HepG2 (cell line): ENCODE measurements around the gene SEC14L5. TPM values are rescaled to one million over a fixed set of nuclear protein-coding genes. Genes with fewer than 3 reads are reported as not detected.

Experiments used
- FOXO1 ChIP-seq: sonication (generic); formaldehyde crosslinking; IDR thresholded peaks from 2 replicates; pipeline ENCODE4 v1.4.0; 2020; ENCODE audit warnings: missing genetic modification reagents
- GATA4 ChIP-seq: sonication (generic); IDR thresholded peaks from 2 replicates; pipeline ENCODE4 v1.6.1; 2016; ENCODE audit warnings: antibody characterized with exemption, low read depth, borderline replicate concordance
- ISL2 ChIP-seq: sonication (generic); formaldehyde crosslinking; IDR thresholded peaks from 2 replicates; pipeline ENCODE4 v1.5.0; 2020; ENCODE audit warnings: missing genetic modification reagents
- MIER2 ChIP-seq: IDR thresholded peaks from 2 replicates; pipeline ENCODE4 v1.6.1; 2016; ENCODE audit warnings: missing biosample characterization, missing genetic modification reagents
- polyA plus RNA-seq, 8 experiments: library from polyadenylated mRNA; depleted of rRNA in 3 of 8; stranded (reverse) in 7 of 8; unstranded in 1 of 8; fragments of >200 nt; fragmentation: Illumina TruSeq in 4 of 8; extraction: Trizol in 4 of 8; gene quantifications; 2 replicates each; pipeline versions ENCODE4 v1.2.1 to v1.2.3, GENCODE V29; 2011 to 2016; ENCODE audit warnings: low read depth in 4 of 8, missing spikeins in 1 of 8, mixed read lengths in 1 of 8; ENCODE audit not compliant: insufficient read depth in 1 of 8
- total RNA-seq, 5 experiments: library from RNA; depleted of rRNA; stranded (reverse); fragments of >200 nt; fragmentation: Illumina TruSeq; extraction: Trizol; gene quantifications; 2 replicates each; pipeline ENCODE4 v1.2.3, GENCODE V29; 2016; ENCODE audit warnings: low read depth in 1 of 5
- TF ChIP-seq, protein P1 (sequence below): sonication (generic); formaldehyde crosslinking; IDR thresholded peaks from 2 replicates; pipeline ENCODE4 v1.5.0; 2020; ENCODE audit warnings: mild to moderate bottlenecking, missing genetic modification reagents, borderline replicate concordance
- TF ChIP-seq, protein P2 (sequence below): sonication (generic); formaldehyde crosslinking; IDR thresholded peaks from 2 replicates; pipeline ENCODE4 v1.4.0; 2020; ENCODE audit warnings: missing genetic modification reagents, mild to moderate bottlenecking, borderline replicate concordance
- TF ChIP-seq, protein P3 (sequence below): sonication (generic); formaldehyde crosslinking; IDR thresholded peaks from 2 replicates; pipeline ENCODE4 v1.4.0; 2020; ENCODE audit warnings: missing genetic modification reagents, mild to moderate bottlenecking, borderline replicate concordance

Gene SEC14L5
- total and polyA plus RNA-seq, 2 of the 13 experiments (the other 11 are each of a cell fraction or from before 2014, with no cell fraction given): 0.40 to 0.42 TPM

DNA sequence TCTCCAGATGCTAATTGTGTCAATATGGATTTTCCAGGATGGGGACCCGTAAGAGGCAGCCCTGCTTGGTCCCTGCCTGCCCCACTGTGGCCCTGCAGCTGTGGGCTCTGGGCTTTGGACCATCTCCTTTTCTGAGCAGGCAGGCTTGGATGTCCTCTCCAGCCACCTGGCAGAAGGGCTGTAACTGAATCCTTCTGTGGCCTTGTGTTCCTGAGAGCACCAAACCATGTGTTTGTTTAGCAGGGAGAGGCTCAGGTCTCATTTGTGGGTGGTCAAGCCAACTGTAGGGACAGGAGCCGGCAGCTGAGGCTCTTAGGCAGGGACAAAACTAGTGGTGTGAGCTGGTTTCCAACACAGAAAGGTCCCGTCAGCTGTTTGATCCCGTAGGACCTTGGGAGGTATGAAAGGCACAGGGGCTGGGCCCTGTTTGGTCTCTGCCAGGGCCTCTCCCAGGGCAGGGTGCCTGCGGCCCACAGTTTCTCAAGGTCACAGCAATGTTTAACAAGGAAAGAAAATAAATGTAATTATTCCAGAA lies 18.5 kb downstream of the SEC14L5 start (continued):
- TF ChIP-seq, protein P1, sequence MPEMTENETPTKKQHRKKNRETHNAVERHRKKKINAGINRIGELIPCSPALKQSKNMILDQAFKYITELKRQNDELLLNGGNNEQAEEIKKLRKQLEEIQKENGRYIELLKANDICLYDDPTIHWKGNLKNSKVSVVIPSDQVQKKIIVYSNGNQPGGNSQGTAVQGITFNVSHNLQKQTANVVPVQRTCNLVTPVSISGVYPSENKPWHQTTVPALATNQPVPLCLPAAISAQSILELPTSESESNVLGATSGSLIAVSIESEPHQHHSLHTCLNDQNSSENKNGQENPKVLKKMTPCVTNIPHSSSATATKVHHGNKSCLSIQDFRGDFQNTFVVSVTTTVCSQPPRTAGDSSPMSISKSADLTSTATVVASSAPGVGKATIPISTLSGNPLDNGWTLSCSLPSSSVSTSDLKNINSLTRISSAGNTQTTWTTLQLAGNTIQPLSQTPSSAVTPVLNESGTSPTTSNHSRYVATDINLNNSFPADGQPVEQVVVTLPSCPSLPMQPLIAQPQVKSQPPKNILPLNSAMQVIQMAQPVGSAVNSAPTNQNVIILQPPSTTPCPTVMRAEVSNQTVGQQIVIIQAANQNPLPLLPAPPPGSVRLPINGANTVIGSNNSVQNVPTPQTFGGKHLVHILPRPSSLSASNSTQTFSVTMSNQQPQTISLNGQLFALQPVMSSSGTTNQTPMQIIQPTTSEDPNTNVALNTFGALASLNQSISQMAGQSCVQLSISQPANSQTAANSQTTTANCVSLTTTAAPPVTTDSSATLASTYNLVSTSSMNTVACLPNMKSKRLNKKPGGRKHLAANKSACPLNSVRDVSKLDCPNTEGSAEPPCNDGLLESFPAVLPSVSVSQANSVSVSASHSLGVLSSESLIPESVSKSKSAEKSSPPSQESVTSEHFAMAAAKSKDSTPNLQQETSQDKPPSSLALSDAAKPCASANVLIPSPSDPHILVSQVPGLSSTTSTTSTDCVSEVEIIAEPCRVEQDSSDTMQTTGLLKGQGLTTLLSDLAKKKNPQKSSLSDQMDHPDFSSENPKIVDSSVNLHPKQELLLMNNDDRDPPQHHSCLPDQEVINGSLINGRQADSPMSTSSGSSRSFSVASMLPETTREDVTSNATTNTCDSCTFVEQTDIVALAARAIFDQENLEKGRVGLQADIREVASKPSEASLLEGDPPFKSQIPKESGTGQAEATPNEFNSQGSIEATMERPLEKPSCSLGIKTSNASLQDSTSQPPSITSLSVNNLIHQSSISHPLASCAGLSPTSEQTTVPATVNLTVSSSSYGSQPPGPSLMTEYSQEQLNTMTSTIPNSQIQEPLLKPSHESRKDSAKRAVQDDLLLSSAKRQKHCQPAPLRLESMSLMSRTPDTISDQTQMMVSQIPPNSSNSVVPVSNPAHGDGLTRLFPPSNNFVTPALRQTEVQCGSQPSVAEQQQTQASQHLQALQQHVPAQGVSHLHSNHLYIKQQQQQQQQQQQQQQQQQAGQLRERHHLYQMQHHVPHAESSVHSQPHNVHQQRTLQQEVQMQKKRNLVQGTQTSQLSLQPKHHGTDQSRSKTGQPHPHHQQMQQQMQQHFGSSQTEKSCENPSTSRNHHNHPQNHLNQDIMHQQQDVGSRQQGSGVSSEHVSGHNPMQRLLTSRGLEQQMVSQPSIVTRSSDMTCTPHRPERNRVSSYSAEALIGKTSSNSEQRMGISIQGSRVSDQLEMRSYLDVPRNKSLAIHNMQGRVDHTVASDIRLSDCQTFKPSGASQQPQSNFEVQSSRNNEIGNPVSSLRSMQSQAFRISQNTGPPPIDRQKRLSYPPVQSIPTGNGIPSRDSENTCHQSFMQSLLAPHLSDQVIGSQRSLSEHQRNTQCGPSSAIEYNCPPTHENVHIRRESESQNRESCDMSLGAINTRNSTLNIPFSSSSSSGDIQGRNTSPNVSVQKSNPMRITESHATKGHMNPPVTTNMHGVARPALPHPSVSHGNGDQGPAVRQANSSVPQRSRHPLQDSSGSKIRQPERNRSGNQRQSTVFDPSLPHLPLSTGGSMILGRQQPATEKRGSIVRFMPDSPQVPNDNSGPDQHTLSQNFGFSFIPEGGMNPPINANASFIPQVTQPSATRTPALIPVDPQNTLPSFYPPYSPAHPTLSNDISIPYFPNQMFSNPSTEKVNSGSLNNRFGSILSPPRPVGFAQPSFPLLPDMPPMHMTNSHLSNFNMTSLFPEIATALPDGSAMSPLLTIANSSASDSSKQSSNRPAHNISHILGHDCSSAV (CRISPR knock-in tag): no peak
- TF ChIP-seq, protein P2, sequence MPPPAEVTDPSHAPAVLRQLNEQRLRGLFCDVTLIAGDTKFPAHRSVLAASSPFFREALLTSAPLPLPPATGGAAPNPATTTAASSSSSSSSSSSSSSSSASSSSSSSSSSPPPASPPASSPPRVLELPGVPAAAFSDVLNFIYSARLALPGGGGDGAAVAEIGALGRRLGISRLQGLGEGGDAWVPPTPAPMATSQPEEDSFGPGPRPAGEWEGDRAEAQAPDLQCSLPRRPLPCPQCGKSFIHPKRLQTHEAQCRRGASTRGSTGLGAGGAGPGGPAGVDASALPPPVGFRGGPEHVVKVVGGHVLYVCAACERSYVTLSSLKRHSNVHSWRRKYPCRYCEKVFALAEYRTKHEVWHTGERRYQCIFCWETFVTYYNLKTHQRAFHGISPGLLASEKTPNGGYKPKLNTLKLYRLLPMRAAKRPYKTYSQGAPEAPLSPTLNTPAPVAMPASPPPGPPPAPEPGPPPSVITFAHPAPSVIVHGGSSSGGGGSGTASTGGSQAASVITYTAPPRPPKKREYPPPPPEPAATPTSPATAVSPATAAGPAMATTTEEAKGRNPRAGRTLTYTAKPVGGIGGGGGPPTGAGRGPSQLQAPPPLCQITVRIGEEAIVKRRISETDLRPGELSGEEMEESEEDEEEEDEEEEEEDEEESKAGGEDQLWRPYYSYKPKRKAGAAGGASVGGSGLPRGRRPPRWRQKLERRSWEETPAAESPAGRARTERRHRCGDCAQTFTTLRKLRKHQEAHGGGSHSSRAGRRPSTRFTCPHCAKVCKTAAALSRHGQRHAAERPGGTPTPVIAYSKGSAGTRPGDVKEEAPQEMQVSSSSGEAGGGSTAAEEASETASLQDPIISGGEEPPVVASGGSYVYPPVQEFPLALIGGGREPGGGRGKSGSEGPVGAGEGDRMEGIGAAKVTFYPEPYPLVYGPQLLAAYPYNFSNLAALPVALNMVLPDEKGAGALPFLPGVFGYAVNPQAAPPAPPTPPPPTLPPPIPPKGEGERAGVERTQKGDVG (CRISPR knock-in tag): peak; percentile 62; the same call in 1 of the 2 replicates
- TF ChIP-seq, protein P3, sequence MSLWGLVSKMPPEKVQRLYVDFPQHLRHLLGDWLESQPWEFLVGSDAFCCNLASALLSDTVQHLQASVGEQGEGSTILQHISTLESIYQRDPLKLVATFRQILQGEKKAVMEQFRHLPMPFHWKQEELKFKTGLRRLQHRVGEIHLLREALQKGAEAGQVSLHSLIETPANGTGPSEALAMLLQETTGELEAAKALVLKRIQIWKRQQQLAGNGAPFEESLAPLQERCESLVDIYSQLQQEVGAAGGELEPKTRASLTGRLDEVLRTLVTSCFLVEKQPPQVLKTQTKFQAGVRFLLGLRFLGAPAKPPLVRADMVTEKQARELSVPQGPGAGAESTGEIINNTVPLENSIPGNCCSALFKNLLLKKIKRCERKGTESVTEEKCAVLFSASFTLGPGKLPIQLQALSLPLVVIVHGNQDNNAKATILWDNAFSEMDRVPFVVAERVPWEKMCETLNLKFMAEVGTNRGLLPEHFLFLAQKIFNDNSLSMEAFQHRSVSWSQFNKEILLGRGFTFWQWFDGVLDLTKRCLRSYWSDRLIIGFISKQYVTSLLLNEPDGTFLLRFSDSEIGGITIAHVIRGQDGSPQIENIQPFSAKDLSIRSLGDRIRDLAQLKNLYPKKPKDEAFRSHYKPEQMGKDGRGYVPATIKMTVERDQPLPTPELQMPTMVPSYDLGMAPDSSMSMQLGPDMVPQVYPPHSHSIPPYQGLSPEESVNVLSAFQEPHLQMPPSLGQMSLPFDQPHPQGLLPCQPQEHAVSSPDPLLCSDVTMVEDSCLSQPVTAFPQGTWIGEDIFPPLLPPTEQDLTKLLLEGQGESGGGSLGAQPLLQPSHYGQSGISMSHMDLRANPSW (CRISPR knock-in tag): no peak
- TF ChIP-seq FOXO1 (no peak; the same call in 1 of the 2 replicates), MIER2 (CRISPR knock-in tag) (0 out of 2 replicates have a peak, but pooled peaks have one; percentile 34), GATA4 (no peak), ISL2 (no peak)
